Liver (tissue), 9 donors: ENCODE results near the gene YTHDF2. TPM values are rescaled to one million over a fixed set of nuclear protein-coding genes. Genes with fewer than 3 reads are reported as not detected.

Experiments
- DNase-seq: peaks from one replicate; pipeline ENCODE4 v3.0.0-alpha.2; 2017; ENCODE audit warnings: low spot score
- H3K27ac ChIP-seq, 2 donors: one replicate each; pipeline ENCODE4 v1.7.0; 2013; ENCODE audit warnings: inconsistent platforms in 2 of 2, low read length in 2 of 2, control low read depth in 1 of 2, low read depth in 1 of 2, mild to moderate bottlenecking in 1 of 2
- H3K27me3 ChIP-seq, 4 donors: one replicate each; pipeline versions ENCODE4 v1.6.1 to v1.7.0; 2013; ENCODE audit warnings: low read length in 3 of 4, inconsistent platforms in 1 of 4, mild to moderate bottlenecking in 1 of 4, moderate library complexity in 1 of 4; ENCODE audit not compliant: control insufficient read depth in 4 of 4, insufficient read depth in 4 of 4
- H3K36me3 ChIP-seq, 4 donors: one replicate each; pipeline versions ENCODE4 v1.6.1 to v1.7.0; 2013; ENCODE audit warnings: low read length in 3 of 4, mild to moderate bottlenecking in 3 of 4, low read depth in 1 of 4, moderate library complexity in 1 of 4; ENCODE audit not compliant: control insufficient read depth in 4 of 4, insufficient read depth in 3 of 4
- H3K4me1 ChIP-seq, 4 donors: one replicate each; pipeline versions ENCODE4 v1.6.1 to v1.7.0; 2013; ENCODE audit warnings: low read length in 3 of 4, mild to moderate bottlenecking in 3 of 4, moderate library complexity in 1 of 4; ENCODE audit not compliant: control insufficient read depth in 4 of 4, insufficient read depth in 4 of 4
- H3K4me3 ChIP-seq, 3 donors: one replicate each; pipeline versions ENCODE4 v1.6.1 to v1.7.0; 2013; ENCODE audit warnings: low read length in 3 of 3, control low read depth in 1 of 3, low read depth in 1 of 3, mild to moderate bottlenecking in 1 of 3
- H3K9ac ChIP-seq, 2 donors: one replicate each; pipeline ENCODE4 v1.7.0; 2013; ENCODE audit warnings: low read length in 2 of 2, mild to moderate bottlenecking in 2 of 2, moderate library complexity in 2 of 2, control low read depth in 1 of 2, low read depth in 1 of 2
- H3K9me3 ChIP-seq, 4 donors: one replicate each; pipeline versions ENCODE4 v1.6.1 to v1.7.0; 2013; ENCODE audit warnings: low read length in 3 of 4; ENCODE audit not compliant: control insufficient read depth in 4 of 4
- ATF3 ChIP-seq: IDR thresholded peaks from 2 replicates; pipeline ENCODE4 v1.6.1; 2016; ENCODE audit warnings: antibody characterized with exemption
- EGR1 ChIP-seq, 2 donors: IDR thresholded peaks; 2 replicates each; pipeline ENCODE4 v1.6.1; 2016 to 2018; ENCODE audit warnings: antibody characterized with exemption in 2 of 2, low read depth in 2 of 2
- FOXA1 ChIP-seq: IDR thresholded peaks from 2 replicates; pipeline ENCODE4 v1.6.1; 2016; ENCODE audit warnings: antibody characterized with exemption
- FOXA2 ChIP-seq: IDR thresholded peaks from 2 replicates; pipeline ENCODE4 v1.6.1; 2016; ENCODE audit warnings: antibody characterized with exemption
- GABPA ChIP-seq, 2 donors: IDR thresholded peaks in 1 of 2; conservative IDR thresholded peaks in 1 of 2; 2 replicates each; pipeline ENCODE4 v1.6.1; 2016; ENCODE audit warnings: antibody characterized with exemption in 2 of 2, mild to moderate bottlenecking in 1 of 2, moderate library complexity in 1 of 2
- HNF4A ChIP-seq, 2 donors: conservative IDR thresholded peaks; 2 replicates each; pipeline ENCODE4 v1.6.1; 2016; ENCODE audit warnings: antibody characterized with exemption in 2 of 2, mild to moderate bottlenecking in 2 of 2
- HNF4G ChIP-seq: IDR thresholded peaks from 2 replicates; pipeline ENCODE4 v1.6.1; 2016; ENCODE audit warnings: antibody characterized with exemption
- JUND ChIP-seq, 2 donors: IDR thresholded peaks; 2 replicates each; pipeline ENCODE4 v1.6.1; 2016; ENCODE audit warnings: antibody characterized with exemption in 2 of 2
- NR2F2 ChIP-seq: IDR thresholded peaks from 2 replicates; pipeline ENCODE4 v1.6.1; 2016; ENCODE audit warnings: antibody characterized with exemption
- RAD21 ChIP-seq, 2 donors: IDR thresholded peaks; 2 replicates each; pipeline ENCODE4 v1.6.1; 2016; ENCODE audit warnings: antibody characterized with exemption in 2 of 2, mild to moderate bottlenecking in 2 of 2
- REST ChIP-seq: IDR thresholded peaks from 2 replicates; pipeline ENCODE4 v1.6.1; 2016; ENCODE audit warnings: antibody characterized with exemption, mild to moderate bottlenecking
- RXRA ChIP-seq, 2 donors: IDR thresholded peaks; 2 replicates each; pipeline ENCODE4 v1.6.1; 2017 to 2018; ENCODE audit warnings: antibody characterized with exemption in 2 of 2, mild to moderate bottlenecking in 1 of 2
- SP1 ChIP-seq: IDR thresholded peaks from 2 replicates; pipeline ENCODE4 v1.6.1; 2018; ENCODE audit warnings: antibody characterized with exemption, mild to moderate bottlenecking
- TAF1 ChIP-seq: conservative IDR thresholded peaks from 2 replicates; pipeline ENCODE4 v1.6.1; 2016; ENCODE audit warnings: antibody characterized with exemption, mild to moderate bottlenecking
- YY1 ChIP-seq: IDR thresholded peaks from 2 replicates; pipeline ENCODE4 v1.6.1; 2016; ENCODE audit warnings: antibody characterized with exemption, mild to moderate bottlenecking
- WGBS: extraction: QIAGEN DNeasy Blood & Tissue Kit; methylation state at CpG from one replicate; pipeline ENCODE4 v1.1.7; 2013; 5-methylcytosine and 5-hydroxymethylcytosine counted together
- polyA plus RNA-seq, 2 donors: library from polyadenylated mRNA; stranded (reverse) in 1 of 2; unstranded in 1 of 2; fragments of 200-250 nt in 1 of 2; fragments of >200 nt in 1 of 2; fragmentation: Nextera tagmentation in 1 of 2; extraction: Ambion mirVana in 1 of 2; gene quantifications; one replicate each; pipeline versions ENCODE4 v1.2.1 to v1.2.3, GENCODE V29; 2013 to 2015
- total RNA-seq, 2 donors: library from RNA; depleted of rRNA; stranded (reverse); fragments of >200 nt; gene quantifications; one replicate each; pipeline ENCODE4 v1.2.3, GENCODE V29; 2014
- TF ChIP-seq, protein P1 (sequence below): fragments of 150-350 bp; IDR thresholded peaks from 2 replicates; pipeline ENCODE4 v1.5.1; 2017; ENCODE audit warnings: improper control_type of control experiment, low read depth, low read length; ENCODE audit not compliant: missing input control
- TF ChIP-seq, protein P2 (sequence below): IDR thresholded peaks from 2 replicates; pipeline ENCODE4 v1.6.1; 2016; ENCODE audit warnings: antibody characterized with exemption
- TF ChIP-seq, protein P3 (sequence below): IDR thresholded peaks from 2 replicates; pipeline ENCODE4 v1.6.1; 2016; ENCODE audit warnings: antibody characterized with exemption
- donor health status: healthy.
- donor health status: healthy.
- donor health status: healthy.
- donor health status: healthy.
- donor health status: healthy.

The YTHDF2 gene
- total and polyA plus RNA-seq, 4 donors: 21.1 to 37.9 (median 29.9) TPM

- H3K9ac ChIP-seq: no peak overlapping the region
- no peaks in the 10 kb centered on the region for H3K36me3 ChIP-seq
- H3K9me3 ChIP-seq: no peaks in the 10 kb centered on the region
- TF ChIP-seq GABPA (IDR thresholded peaks at IDR 0.05 in 1 of 2, conservative IDR thresholded peaks at IDR 0.05 in 1 of 2) (no peak), SP1 (no peak), YY1 (no peak), ATF3 (no peak), NR2F2 (no peak), RAD21 (IDR thresholded peaks at IDR 0.05) (no peak), RXRA (IDR thresholded peaks at IDR 0.05) (no peak), TAF1 (no peak), FOXA2 (no peak), REST (no peak), HNF4G (no peak), JUND (IDR thresholded peaks at IDR 0.05) (no peak), EGR1 (IDR thresholded peaks at IDR 0.05; ENCODE audit: low read depth in 2 of 2) (no peak), HNF4A (conservative IDR thresholded peaks at IDR 0.05) (no peak), FOXA1 (no peak)
- TF ChIP-seq, protein P1, sequence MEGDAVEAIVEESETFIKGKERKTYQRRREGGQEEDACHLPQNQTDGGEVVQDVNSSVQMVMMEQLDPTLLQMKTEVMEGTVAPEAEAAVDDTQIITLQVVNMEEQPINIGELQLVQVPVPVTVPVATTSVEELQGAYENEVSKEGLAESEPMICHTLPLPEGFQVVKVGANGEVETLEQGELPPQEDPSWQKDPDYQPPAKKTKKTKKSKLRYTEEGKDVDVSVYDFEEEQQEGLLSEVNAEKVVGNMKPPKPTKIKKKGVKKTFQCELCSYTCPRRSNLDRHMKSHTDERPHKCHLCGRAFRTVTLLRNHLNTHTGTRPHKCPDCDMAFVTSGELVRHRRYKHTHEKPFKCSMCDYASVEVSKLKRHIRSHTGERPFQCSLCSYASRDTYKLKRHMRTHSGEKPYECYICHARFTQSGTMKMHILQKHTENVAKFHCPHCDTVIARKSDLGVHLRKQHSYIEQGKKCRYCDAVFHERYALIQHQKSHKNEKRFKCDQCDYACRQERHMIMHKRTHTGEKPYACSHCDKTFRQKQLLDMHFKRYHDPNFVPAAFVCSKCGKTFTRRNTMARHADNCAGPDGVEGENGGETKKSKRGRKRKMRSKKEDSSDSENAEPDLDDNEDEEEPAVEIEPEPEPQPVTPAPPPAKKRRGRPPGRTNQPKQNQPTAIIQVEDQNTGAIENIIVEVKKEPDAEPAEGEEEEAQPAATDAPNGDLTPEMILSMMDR: no peak
- TF ChIP-seq, protein P2, sequence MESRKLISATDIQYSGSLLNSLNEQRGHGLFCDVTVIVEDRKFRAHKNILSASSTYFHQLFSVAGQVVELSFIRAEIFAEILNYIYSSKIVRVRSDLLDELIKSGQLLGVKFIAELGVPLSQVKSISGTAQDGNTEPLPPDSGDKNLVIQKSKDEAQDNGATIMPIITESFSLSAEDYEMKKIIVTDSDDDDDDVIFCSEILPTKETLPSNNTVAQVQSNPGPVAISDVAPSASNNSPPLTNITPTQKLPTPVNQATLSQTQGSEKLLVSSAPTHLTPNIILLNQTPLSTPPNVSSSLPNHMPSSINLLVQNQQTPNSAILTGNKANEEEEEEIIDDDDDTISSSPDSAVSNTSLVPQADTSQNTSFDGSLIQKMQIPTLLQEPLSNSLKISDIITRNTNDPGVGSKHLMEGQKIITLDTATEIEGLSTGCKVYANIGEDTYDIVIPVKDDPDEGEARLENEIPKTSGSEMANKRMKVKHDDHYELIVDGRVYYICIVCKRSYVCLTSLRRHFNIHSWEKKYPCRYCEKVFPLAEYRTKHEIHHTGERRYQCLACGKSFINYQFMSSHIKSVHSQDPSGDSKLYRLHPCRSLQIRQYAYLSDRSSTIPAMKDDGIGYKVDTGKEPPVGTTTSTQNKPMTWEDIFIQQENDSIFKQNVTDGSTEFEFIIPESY: no peak
- TF ChIP-seq, protein P3, sequence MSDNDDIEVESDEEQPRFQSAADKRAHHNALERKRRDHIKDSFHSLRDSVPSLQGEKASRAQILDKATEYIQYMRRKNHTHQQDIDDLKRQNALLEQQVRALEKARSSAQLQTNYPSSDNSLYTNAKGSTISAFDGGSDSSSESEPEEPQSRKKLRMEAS: no peak
- H3K27me3 ChIP-seq: no peaks in the 10 kb centered on the region
- peaks cover 0 to 5% (median under 1%) of the 10 kb centered on the region in 4 donors for H3K4me1 ChIP-seq
- DNase-seq: no peak
- 77% methylated on average over 3 of the region's 3 CpGs for WGBS
- no peak overlapping the region for H3K4me3 ChIP-seq
- no peak overlapping the region for H3K27ac ChIP-seq
Measured at GRCh38 chr1:28782011-28782410, 45.3 kb downstream of the YTHDF2 start.
